ENCODE data around the gene SMARCA4. TPM values are rescaled to one million over a fixed set of nuclear protein-coding genes. Genes with fewer than 3 reads are reported as not detected.

SMARCA4 gene
- total and polyA plus RNA-seq, 4 donors: 15.9 to 35.4 (median 22.5) TPM

DNA sequence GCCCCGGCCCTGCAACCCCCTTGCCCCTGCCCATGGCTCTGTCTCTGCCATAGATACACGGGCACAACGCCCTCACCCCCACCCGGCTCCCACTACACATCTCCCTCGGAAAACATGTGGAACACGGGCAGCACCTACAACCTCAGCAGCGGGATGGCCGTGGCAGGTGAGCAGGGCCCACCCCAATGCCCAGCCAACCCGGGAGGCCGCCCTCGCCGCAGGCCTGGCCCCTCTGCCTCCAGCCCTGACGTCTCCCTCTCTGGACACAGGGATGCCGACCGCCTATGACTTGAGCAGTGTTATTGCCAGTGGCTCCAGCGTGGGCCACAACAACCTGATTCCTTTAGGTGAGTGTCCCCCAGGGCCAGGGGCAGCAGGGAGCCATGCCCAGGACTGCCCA, 40.0 kb upstream of the SMARCA4 start:
- Histone ChIP-seq H3K9me3 (ENCODE audit: control insufficient read depth in 4 of 4, low read length in 3 of 4) (no peaks in the 10 kb centered on the region), H3K27ac (ENCODE audit: low read depth in 1 of 2, low read length in 2 of 2) (no peak overlapping the region), H3K27me3 (ENCODE audit: control insufficient read depth in 4 of 4, insufficient read depth in 4 of 4, low read length in 3 of 4) (no peaks in the 10 kb centered on the region), H3K4me3 (ENCODE audit: low read depth in 1 of 3, low read length in 3 of 3) (no peak overlapping the region), H3K4me1 (ENCODE audit: control insufficient read depth in 4 of 4, insufficient read depth in 4 of 4, low read length in 3 of 4) (peaks cover 0 to 5% (median 2%) of the 10 kb centered on the region in 4 donors), H3K36me3 (ENCODE audit: control insufficient read depth in 4 of 4, insufficient read depth in 3 of 4, low read depth in 1 of 4, low read length in 3 of 4) (peaks cover 6 to 57% (median 11%) of the 10 kb centered on the region in 4 donors), H3K9ac (ENCODE audit: low read depth in 1 of 2, low read length in 2 of 2) (no peak overlapping the region)
- no peak for DNase-seq (ENCODE audit: low spot score)
- 92% methylated on average over 16 of the region's 16 CpGs for WGBS
- TF ChIP-seq YY1 (IDR thresholded peaks at IDR 0.05) (no peak), HNF4A (conservative IDR thresholded peaks at IDR 0.05) (no peak), TAF1 (conservative IDR thresholded peaks at IDR 0.05) (no peak), RXRA (IDR thresholded peaks at IDR 0.05) (no peak), NR2F2 (IDR thresholded peaks at IDR 0.05) (no peak), SP1 (IDR thresholded peaks at IDR 0.05) (no peak)
- TF ChIP-seq, protein P1, sequence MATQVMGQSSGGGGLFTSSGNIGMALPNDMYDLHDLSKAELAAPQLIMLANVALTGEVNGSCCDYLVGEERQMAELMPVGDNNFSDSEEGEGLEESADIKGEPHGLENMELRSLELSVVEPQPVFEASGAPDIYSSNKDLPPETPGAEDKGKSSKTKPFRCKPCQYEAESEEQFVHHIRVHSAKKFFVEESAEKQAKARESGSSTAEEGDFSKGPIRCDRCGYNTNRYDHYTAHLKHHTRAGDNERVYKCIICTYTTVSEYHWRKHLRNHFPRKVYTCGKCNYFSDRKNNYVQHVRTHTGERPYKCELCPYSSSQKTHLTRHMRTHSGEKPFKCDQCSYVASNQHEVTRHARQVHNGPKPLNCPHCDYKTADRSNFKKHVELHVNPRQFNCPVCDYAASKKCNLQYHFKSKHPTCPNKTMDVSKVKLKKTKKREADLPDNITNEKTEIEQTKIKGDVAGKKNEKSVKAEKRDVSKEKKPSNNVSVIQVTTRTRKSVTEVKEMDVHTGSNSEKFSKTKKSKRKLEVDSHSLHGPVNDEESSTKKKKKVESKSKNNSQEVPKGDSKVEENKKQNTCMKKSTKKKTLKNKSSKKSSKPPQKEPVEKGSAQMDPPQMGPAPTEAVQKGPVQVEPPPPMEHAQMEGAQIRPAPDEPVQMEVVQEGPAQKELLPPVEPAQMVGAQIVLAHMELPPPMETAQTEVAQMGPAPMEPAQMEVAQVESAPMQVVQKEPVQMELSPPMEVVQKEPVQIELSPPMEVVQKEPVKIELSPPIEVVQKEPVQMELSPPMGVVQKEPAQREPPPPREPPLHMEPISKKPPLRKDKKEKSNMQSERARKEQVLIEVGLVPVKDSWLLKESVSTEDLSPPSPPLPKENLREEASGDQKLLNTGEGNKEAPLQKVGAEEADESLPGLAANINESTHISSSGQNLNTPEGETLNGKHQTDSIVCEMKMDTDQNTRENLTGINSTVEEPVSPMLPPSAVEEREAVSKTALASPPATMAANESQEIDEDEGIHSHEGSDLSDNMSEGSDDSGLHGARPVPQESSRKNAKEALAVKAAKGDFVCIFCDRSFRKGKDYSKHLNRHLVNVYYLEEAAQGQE (IDR thresholded peaks at IDR 0.05): no peak
- TF ChIP-seq, protein P2, sequence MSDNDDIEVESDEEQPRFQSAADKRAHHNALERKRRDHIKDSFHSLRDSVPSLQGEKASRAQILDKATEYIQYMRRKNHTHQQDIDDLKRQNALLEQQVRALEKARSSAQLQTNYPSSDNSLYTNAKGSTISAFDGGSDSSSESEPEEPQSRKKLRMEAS (IDR thresholded peaks at IDR 0.05): no peak

DNA sequence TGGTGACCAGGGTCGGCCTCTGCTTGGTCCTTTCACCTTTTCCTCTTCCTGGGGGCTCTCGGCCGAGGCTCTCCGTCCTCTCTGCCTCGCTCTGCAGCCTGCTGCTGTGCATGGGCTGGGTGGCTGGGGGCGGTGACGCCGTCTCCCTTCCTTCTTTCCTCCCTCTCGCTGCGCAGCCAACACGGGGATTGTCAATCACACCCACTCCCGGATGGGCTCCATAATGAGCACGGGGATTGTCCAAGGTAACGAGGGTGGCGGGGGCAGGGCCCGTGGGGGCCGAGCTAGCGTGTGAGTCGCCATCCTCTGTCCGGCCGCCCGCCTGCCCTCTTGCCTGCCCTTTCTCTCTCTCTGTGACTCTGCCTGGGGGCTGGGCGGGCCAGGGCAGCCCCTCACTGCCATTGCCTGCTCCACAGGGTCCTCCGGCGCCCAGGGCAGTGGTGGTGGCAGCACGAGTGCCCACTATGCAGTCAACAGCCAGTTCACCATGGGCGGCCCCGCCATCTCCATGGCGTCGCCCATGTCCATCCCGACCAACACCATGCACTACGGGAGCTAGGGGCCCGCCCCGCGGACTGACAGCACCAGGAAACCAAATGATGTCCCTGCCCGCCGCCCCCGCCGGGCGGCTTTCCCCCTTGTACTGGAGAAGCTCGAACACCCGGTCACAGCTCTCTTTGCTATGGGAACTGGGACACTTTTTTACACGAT, 39.5 kb upstream of the SMARCA4 start:
- H3K27me3 ChIP-seq (ENCODE audit: control insufficient read depth in 4 of 4, insufficient read depth in 4 of 4, low read length in 3 of 4): no peaks in the 10 kb centered on the region
- peaks cover 0 to 5% (median 2%) of the 10 kb centered on the region in 4 donors for H3K4me1 ChIP-seq (ENCODE audit: control insufficient read depth in 4 of 4, insufficient read depth in 4 of 4, low read length in 3 of 4)
- H3K9me3 ChIP-seq (ENCODE audit: control insufficient read depth in 4 of 4, low read length in 3 of 4): no peaks in the 10 kb centered on the region
- no peak for DNase-seq (ENCODE audit: low spot score)
- TF ChIP-seq SP1 (IDR thresholded peaks at IDR 0.05) (no peak), RXRA (IDR thresholded peaks at IDR 0.05) (no peak), ATF3 (IDR thresholded peaks at IDR 0.05) (no peak), RAD21 (IDR thresholded peaks at IDR 0.05) (no peak), JUND (IDR thresholded peaks at IDR 0.05) (no peak), CTCF (IDR thresholded peaks at IDR 0.05; ENCODE audit: low read depth, low read length, missing input control) (no peak)
- no peak overlapping the region for H3K9ac ChIP-seq (ENCODE audit: low read depth in 1 of 2, low read length in 2 of 2)
- no peak overlapping the region for H3K4me3 ChIP-seq (ENCODE audit: low read depth in 1 of 3, low read length in 3 of 3)
- WGBS: 92% methylated on average over 43 of the region's 43 CpGs
- peaks cover 6 to 57% (median 11%) of the 10 kb centered on the region in 4 donors for H3K36me3 ChIP-seq (ENCODE audit: control insufficient read depth in 4 of 4, insufficient read depth in 3 of 4, low read depth in 1 of 4, low read length in 3 of 4)
- no peak overlapping the region for H3K27ac ChIP-seq (ENCODE audit: low read depth in 1 of 2, low read length in 2 of 2)

Measured in liver (tissue), 9 donors.